ENCODE data around the gene DNASE1L3.

DNA sequence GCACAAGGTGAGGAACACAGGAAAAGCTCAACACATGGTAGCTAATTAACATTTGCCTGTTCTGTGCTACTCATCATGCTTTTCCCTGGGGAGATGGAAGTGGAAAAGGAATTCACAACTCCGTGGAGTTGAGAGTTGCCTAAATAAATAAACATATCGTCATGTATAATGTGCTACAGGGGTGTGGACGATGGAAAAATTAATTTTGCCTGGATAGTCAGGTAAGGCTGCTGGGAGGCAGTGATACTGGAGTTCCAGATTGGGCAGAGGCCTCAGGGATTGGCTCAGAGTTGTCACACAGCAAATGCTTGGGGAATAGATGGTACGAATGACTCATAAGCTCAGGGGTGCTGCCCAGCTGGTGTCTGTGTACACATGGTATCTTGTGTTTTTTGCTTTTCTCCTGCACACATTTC is 23.8 kb upstream of the DNASE1L3 start:
- TF ChIP-seq, protein P1, sequence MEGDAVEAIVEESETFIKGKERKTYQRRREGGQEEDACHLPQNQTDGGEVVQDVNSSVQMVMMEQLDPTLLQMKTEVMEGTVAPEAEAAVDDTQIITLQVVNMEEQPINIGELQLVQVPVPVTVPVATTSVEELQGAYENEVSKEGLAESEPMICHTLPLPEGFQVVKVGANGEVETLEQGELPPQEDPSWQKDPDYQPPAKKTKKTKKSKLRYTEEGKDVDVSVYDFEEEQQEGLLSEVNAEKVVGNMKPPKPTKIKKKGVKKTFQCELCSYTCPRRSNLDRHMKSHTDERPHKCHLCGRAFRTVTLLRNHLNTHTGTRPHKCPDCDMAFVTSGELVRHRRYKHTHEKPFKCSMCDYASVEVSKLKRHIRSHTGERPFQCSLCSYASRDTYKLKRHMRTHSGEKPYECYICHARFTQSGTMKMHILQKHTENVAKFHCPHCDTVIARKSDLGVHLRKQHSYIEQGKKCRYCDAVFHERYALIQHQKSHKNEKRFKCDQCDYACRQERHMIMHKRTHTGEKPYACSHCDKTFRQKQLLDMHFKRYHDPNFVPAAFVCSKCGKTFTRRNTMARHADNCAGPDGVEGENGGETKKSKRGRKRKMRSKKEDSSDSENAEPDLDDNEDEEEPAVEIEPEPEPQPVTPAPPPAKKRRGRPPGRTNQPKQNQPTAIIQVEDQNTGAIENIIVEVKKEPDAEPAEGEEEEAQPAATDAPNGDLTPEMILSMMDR (IDR thresholded peaks at IDR 0.05; ENCODE audit: low read length): no peak
- TF ChIP-seq EZH2 (IDR thresholded peaks at IDR 0.05; ENCODE audit: borderline replicate concordance, low read length): no peak
